Peyer's patch (tissue), 4 donors: Measurements from ENCODE around the gene MICAL3. TPM values are rescaled to one million over a fixed set of nuclear protein-coding genes. Genes with fewer than 3 reads are reported as not detected.
A peak's percentile ranks its signal among the peaks of the same experiment; 100 is the strongest.

Source experiments
- DNase-seq, 3 donors: peaks; one replicate each; pipeline ENCODE4 v3.0.0-alpha.2; 2017 to 2019
- H3K27ac ChIP-seq, 4 donors: fragments of 200-600 bp; sonication (generic); one replicate each; pipeline ENCODE4 v1.5.1; 2016 to 2019
- H3K27me3 ChIP-seq, 2 donors: fragments of 200-600 bp; sonication (generic); one replicate each; pipeline ENCODE4 v1.5.1; 2019
- H3K36me3 ChIP-seq, 3 donors: fragments of 200-600 bp; sonication (generic); one replicate each; pipeline ENCODE4 v1.5.1; 2016 to 2019
- H3K4me1 ChIP-seq, 4 donors: fragments of 200-600 bp; sonication (generic); one replicate each; pipeline ENCODE4 v1.5.1; 2016 to 2019
- H3K4me3 ChIP-seq, 4 donors: fragments of 200-600 bp; sonication (generic); 1 replicate in 3 of 4; 2 replicates in 1 of 4; pipeline ENCODE4 v1.5.1; 2016 to 2019; ENCODE audit warnings: mild to moderate bottlenecking in 1 of 4
- H3K9me3 ChIP-seq, 4 donors: fragments of 200-600 bp; sonication (generic); one replicate each; pipeline ENCODE4 v1.5.1; 2016 to 2019; ENCODE audit warnings: mild to moderate bottlenecking in 1 of 4
- CTCF ChIP-seq, 6 experiments: fragments of 450-650 bp in 4 of 6; fragments of 200-600 bp in 2 of 6; sonication (generic) in 1 of 6; IDR thresholded peaks; one replicate each; pipeline ENCODE4 v1.5.1; 2017 to 2019; ENCODE audit warnings: antibody characterized with exemption in 6 of 6, mild to moderate bottlenecking in 3 of 6, moderate library complexity in 1 of 6
- POLR2A ChIP-seq, 2 donors: fragments of 450-650 bp; IDR thresholded peaks; one replicate each; pipeline ENCODE4 v1.5.1; 2017; ENCODE audit warnings: antibody characterized with exemption in 2 of 2, mild to moderate bottlenecking in 2 of 2, moderate library complexity in 2 of 2
- total RNA-seq, 4 donors: library from RNA; depleted of rRNA; stranded (reverse); fragments of >200 nt; gene quantifications; one replicate each; pipeline ENCODE4 v1.1.0, GENCODE V29; 2016

MICAL3 gene
- total RNA-seq, 4 donors from 2014 or later, result 68.5 to 99.1 (median 88.7) TPM

DNA sequence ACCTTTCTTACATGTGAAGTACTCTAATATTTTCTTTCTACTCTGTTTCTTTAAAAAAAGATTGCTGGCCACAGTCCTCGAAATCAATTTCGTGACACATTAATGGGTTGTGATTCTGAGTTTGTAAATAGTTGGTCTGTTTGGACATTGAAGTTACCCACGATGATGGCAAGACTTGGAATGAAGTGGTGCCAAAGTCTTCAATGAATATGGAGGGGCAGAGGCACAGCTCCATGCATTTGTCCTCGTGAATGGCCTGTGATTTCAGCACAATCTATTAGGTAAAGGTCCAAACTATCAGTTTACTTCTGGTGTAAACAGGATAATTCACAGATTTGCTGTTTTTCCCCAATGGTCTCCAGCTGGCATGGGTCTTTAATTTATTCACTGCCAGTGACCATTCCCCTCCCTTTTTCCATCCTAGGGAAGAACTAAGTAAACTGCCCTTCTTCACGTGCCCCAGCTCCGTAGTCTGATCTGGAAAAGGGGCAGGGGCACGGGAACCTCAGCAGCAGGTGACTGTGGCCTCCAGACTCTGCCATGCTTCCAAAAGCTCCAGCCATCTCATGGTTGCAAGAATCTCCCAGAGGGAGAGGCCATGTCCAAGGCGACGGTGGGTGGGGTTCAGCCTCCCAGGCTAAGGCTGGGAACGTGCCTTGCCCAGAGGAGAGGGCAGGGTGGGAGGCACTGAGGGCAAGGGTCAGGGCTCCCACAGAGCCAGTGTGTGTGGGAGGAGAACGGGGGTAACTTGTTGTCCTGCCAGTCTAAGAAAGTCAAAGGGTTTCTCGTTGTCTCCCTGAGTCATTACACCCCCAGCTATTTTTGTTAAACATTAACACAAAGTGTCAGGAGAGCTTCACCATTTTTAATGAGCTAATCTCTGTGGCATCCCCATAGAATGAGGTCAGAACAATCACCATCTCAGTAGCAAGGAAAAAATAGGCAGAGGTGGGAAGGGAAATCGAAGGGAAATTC lies 36.6 kb upstream of the MICAL3 start:
- peaks cover 8 to 40% (median 14%) of the 10 kb centered on the region in 4 donors for H3K4me1 ChIP-seq
- H3K36me3 ChIP-seq, result no peaks in the 10 kb centered on the region
- no peaks in the 10 kb centered on the region for H3K9me3 ChIP-seq
- H3K4me3 ChIP-seq, result no peak overlapping the region
- peak in 1 of 2 donors; percentile 30 for TF ChIP-seq POLR2A (IDR thresholded peaks at IDR 0.05)
- TF ChIP-seq CTCF (IDR thresholded peaks at IDR 0.05), result no peak
- no peaks in the 10 kb centered on the region for H3K27me3 ChIP-seq
- peak in 2 of 3 donors; percentile 70 to 82 for DNase-seq
- peak overlapping the region in 2 of 4 donors; percentile 58 to 79 for H3K27ac ChIP-seq

GRCh38 chr22:18059991-18060390 lies 35.6 kb upstream of the MICAL3 start:
- Histone ChIP-seq H3K27me3 (no peaks in the 10 kb centered on the region), H3K36me3 (no peaks in the 10 kb centered on the region), H3K27ac (no peak overlapping the region), H3K4me3 (no peak overlapping the region), H3K4me1 (peaks cover 1 to 43% (median 14%) of the 10 kb centered on the region in 4 donors), H3K9me3 (no peaks in the 10 kb centered on the region)
- no peak for DNase-seq
- TF ChIP-seq POLR2A (IDR thresholded peaks at IDR 0.05) (no peak), CTCF (IDR thresholded peaks at IDR 0.05) (no peak)

DNA sequence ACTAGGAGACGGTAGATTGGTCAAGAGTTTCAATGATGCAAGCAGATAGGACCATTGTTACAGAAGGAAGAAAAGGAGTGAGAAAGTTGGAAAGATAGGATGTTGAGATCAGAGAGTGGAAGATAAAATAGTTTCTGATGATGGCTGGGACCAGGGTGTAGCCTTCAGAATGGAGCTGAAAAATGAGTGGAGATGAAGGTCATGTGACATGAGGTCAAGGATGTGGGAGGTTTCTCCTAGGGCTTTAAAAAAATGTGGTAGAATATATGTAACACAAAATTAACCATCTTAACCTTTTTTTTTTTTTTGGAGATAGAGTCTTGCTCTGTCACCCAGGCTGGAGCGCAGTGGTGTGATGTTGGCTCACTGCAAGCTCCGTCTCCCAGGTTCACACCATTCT lies 35.1 kb upstream of the MICAL3 start:
- TF ChIP-seq CTCF (IDR thresholded peaks at IDR 0.05) (no peak), POLR2A (IDR thresholded peaks at IDR 0.05) (no peak)
- no peak for DNase-seq
- H3K4me3 ChIP-seq, result no peak overlapping the region
- H3K36me3 ChIP-seq, result no peaks in the 10 kb centered on the region
- peaks cover 0 to 43% (median 14%) of the 10 kb centered on the region in 4 donors for H3K4me1 ChIP-seq
- no peak overlapping the region for H3K27ac ChIP-seq
- H3K9me3 ChIP-seq, result no peaks in the 10 kb centered on the region
- no peaks in the 10 kb centered on the region for H3K27me3 ChIP-seq

DNA sequence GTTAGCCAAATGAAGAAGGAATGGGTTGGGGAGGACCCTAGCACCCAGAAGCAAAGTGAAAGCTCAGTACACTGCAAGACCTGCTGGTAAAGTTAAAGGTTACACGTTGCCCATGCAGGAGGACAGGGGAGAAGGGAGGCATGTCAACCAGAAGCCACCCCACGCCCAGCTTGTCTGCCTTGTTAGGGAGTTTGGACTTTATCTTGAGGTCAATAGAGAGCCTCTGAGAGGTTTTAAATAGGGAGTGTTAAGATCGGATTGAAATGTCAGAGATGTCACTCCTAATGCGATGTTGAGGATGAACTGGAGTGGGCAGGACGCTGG lies 34.7 kb upstream of the MICAL3 start:
- TF ChIP-seq POLR2A (IDR thresholded peaks at IDR 0.05), result no peak
- no peak for TF ChIP-seq CTCF (IDR thresholded peaks at IDR 0.05)
- H3K27ac ChIP-seq, result peak overlapping the region in 2 of 4 donors; percentile 22 to 80
- H3K9me3 ChIP-seq, result no peaks in the 10 kb centered on the region
- H3K36me3 ChIP-seq, result no peaks in the 10 kb centered on the region
- no peak for DNase-seq
- H3K4me3 ChIP-seq, result no peak overlapping the region
- H3K27me3 ChIP-seq, result no peaks in the 10 kb centered on the region
- peaks cover 0 to 43% (median 14%) of the 10 kb centered on the region in 4 donors for H3K4me1 ChIP-seq

- H3K27ac ChIP-seq, result peak overlapping the region; percentile 22 to 86 (median 82)
- DNase-seq, result no peak
- no peaks in the 10 kb centered on the region for H3K27me3 ChIP-seq
- H3K4me1 ChIP-seq, result peaks cover 0 to 43% (median 14%) of the 10 kb centered on the region in 4 donors
- H3K36me3 ChIP-seq, result no peaks in the 10 kb centered on the region
- no peaks in the 10 kb centered on the region for H3K9me3 ChIP-seq
- no peak overlapping the region for H3K4me3 ChIP-seq
- TF ChIP-seq POLR2A (IDR thresholded peaks at IDR 0.05) (no peak), CTCF (IDR thresholded peaks at IDR 0.05) (no peak)
These were observed 34.2 kb upstream of the MICAL3 start for GRCh38 chr22:18058371-18059093.
